Activated CD4-positive, alpha-beta T cell treated with anti-CD3 and anti-CD28 coated beads, Interleukin-10, Interleukin-2, amounts not matched to agents 100 ng/mL and 50 ng/mL, durations not matched to agents 16 hours and 8 hours (primary cell): Measurements from ENCODE around the gene TSPYL6.

Experiments
- DNase-seq: peaks from one replicate; pipeline ENCODE4 v3.0.0-alpha.2; 2020

Gene TSPYL6

DNA sequence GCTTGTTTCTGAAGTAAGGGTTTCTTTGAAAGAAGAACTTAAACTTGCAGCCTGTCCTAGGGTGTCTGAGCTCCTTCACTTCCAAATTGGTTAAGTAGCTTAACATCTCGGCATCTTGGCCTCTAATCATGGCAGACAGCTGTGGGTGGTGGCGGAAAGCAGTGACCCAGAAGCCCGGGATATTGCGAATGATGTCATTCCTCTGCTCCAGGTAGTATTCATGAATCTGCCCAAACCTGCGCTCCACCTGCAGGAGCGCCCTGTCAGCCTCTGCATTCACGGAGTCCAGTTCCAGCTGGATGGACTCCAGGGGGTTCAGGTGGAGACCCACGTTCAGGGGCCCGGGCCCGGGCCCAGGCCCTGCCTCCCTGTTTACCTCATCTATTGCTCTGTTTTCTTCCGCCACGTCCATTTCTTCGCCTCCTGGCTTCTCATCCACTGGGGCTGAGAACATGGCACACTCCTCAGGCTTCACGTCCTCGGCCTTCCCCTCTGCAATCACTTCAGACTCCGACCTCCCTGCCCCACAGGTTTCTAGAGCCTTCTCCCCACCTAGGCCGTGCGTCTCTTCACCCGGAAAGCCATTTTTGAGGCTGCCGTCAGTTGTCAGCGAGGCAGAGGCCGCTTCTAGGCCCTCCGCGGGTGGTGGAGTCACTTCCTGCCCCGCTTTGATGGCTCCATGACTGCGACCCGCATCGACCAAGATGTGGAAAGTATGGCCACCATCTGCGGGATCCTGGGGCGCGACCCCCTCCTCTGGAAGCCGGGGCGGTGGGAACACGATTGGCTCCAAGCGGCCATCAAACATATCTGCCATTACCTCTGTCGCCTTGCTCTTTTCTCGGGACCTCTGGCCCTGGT is 569 bp downstream of the TSPYL6 start:
- DNase-seq: no peak

DNA sequence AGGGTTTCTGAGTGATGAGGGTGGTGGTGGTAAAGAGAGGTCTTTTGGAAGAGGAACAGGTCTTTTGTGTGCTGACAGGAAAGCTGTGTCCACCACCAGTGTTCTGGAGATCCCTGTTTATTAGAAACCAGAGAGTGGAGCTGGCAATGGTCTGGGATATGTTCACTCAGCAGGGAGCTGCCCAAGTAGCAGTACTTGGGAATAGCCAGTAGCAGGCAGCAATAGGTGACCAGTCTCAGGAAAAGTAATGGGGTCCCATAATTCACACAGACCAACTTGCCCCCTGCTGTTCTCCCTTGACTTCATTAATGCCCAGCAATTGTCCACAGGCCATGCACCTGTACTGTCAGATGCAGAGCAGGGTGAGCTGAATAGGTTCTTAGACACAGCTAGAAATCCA is 1.8 kb downstream of the TSPYL6 start:
- no peak for DNase-seq

DNA sequence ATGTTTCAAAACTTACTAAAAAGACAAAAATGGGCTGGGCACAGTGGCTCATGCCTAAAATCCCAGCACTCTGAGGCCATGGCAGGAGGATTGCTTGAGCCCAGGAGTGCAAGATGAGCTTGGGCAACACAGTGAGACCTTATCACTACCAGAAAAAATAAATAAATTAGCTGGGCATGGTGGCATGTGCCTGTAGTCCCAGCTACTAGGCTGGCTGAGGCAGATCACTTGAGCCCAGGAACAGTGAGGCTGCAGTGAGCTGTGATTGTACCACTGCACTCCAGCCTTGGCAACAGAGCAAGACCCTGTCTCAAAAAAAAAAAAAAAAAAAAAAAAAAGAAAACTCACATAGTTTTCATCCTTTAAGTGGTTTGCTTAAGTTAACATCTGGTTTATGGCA is 6.4 kb downstream of the TSPYL6 start:
- DNase-seq: no peak

DNA sequence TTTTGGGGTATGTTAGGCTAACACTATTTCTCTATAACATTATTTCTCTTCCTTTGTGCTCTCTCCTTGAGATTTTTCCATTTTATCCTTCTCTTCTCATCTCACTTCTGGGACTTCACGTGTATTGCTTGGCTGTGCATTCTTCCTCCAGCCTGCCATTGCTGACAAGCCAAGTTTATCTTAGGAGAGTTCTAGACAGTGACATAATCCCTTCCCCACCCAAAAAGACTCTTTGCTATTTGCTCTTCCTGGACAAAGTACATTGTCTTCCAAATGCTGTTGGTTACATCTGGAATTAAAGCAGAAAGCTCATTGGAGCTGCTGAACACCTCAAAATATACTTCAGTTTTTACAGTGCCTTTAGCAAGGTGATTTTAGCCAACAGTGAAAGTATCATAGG is 8.9 kb downstream of the TSPYL6 start:
- no peak for DNase-seq

DNA sequence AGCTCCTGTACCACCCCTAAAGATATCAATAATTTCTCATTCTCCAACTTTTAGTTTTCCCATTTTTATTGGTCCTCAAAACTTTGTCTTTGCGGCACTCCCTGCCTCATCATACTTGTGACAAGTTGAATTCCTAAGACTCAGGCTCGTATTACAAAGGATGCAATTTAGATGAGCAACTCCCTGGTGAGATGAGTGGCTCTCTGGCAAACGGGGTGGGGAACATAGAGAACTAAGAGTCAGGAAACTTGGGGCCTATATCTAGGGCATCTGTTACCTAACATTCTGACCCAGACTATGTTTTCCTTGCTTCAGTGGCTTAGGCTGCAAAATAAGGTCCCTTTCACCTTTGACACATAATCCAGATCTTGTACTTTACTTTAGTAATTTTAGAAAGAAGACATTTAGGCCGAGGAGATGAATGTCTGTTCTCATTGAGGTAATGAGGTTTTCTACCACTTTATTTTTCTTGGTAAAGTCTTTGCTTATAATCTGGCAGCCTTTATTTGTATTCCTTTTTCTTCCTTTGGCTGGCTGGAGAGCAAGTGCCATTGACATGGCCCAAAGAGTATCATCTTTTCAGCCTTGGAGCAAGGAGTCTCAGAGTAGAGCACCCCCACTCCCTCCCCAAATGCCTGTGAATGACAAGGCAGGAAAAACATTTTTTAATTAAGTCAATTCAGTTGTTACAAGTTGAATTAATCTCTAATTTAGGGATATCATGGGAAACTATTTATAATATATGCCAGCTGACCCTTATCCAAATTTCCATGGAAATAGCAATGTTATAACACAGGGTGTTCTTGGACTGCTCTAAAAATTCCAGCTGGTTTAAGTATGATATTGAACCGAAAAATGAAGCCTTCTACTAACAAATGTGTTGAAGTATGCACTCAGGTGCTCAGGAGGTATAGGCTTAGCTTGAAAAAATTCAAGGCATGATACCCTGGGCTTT is 15.2 kb downstream of the TSPYL6 start:
- DNase-seq: no peak

DNA sequence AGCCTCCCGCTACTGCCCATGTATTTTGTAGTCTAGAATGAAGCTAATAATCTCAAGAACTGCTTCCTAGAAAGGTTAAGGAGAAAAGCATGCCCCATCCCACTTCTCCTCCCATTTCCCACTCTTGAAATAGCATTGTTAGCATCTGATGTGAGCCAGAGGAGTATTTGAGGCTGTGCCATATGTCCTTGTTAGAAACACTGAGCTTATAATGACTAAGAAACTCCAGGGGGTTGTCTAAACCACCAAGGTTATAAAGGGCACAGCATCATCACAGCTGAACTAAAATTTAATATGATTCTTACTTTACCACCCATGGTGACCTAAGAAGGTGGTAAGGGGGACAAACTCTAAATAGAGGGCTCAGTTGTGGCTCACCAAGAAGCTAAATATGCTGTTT is 16.6 kb downstream of the TSPYL6 start:
- no peak for DNase-seq

DNA sequence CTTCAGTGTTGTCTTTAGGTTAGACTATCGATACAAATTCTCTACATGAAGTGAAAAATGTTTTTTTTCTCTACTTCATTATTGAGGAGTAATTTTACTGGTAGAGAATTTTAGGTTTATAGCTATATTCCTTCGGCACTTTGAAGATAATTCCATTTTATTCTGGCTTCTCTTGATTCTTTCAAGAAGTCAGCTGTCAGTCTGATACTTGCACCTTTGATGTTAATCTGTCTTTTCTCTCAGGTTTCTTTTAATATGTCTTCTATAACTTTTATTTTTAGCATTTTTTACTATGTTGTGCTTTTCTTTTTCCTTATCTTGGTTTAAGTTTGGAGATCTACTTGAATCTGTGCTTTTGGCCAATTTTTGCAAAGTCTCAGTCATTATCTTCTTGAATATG is 18.6 kb downstream of the TSPYL6 start:
- DNase-seq: no peak

DNA sequence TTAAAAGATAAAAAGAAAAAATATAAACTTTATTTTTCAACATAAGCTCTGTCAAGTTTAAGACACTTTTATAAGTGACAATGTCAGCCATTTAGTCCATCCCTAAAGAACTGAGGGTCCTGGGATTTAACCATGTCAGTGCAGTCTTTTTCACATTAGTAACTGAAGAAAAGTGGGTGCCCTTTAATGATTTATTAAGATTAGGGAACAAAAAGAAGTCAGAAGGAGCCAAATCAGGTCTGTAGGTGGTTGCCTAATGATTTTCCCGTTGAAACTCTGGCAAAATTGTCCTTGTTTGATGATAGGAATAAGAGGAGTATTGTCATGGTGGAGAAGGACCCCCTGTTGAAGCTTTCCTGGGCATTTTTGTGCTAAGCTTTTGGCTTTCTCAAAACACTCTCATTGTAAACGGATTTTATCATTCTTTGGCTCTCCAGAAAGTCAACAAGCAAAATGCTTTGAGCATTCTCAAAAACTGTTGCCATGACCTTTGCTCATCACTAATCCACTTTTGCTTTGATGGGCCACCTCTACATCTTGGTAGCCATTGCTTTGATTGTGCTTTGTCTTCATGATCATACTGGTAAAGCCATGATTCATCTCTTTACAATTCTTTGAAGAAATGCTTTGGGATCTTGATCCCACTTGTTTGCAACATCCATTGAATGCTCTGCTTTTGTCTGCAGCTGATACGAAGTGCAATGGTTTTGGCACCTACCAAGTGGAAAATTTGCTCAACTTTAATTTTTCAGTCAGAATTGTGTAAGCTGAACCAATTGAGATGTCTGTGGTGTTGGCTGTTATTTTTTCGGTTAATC is 22.0 kb downstream of the TSPYL6 start:
- DNase-seq: no peak

DNA sequence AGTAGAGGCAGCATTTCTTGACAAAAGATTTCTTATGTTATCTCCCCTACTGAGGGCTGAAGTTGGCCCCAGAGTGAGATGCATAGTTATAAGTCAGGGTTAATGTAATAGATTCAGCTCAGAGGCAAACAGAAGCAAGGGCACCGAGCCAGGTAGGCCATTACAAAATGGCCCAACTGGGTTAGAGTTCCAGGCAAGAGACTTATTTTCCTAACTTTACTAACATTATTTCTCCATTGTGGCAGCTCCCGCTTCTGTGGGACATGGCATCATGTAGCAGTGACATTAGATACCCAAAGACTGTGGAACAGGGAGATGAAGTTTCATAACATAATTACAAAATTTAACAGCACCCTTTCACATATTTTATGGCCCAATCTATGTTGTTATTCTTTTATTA is 27.1 kb downstream of the TSPYL6 start:
- DNase-seq: no peak

DNA sequence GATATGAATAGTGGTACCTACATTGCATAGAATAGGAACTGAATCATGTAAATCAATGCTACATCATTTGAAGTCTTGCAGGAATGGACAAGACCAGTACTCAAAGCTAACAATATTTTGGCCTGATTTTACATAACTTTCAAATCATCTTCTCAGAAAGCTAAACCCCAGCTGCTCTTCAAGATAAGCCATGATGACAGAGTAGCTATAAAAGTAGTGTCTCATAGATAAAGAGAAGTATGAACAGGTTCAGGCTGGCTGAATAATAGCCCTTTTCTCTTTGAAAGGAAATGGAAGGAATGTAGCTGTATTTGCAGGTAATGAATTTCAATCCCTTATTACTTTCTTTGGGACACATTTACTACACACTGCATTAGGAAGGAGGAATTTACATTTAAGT is 28.2 kb downstream of the TSPYL6 start:
- no peak for DNase-seq

DNA sequence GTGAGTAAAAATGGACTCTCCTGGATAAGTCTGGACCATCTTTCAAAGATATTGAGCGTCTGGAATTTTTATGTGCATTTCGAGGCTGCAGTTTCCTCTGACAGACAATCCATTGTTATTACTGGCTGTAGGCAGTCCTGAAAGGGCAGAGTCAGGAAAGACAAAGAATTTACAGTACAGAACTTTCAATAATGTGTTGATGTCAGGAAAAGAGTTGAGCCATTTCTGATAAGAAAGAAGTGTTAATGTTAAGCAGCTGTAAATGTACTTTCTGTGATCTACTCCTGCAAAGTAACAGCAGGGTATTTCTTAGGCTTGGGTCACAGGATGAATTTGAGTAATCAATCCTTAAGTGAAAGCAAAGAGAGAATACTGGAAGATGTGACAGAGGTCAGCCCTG is 29.8 kb downstream of the TSPYL6 start:
- DNase-seq: no peak

DNA sequence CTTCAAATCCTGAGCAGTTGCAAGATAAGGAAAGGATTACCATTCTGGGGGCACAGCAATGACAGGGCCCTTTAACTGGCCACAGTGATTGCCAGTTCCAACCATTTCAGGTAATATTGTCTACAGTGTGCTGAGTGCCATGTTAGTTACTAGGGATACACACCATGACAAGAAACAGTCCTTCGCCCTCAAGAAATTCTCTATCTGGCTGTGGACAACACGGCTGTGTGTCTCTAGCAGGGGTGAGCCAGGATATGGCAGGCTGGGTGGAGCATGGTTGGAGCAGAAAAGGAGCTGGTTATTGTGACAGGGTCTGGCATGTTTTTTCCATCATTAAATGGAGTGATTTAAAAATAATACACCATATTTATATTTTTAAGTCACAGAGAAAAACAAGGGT is 31.0 kb downstream of the TSPYL6 start:
- DNase-seq: no peak

DNA sequence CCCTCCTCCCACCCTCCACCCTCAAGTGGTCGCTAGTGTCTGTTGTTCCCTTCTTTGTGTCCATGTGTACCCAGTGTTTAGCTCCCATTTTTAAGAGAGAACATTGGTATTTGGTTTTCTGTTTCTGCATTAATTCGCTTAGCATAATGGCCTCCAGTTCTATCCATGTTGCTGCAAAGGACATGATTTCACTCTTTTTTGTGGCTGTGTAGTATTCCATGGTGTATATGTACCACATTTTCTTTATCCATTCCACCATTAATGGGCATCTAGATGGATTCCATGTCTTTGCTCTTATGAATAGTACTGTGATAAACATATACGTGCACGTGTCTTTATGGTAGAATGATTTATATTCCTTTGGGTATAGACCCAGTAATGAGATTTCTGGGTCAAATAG is 42.9 kb downstream of the TSPYL6 start:
- no peak for DNase-seq

DNA sequence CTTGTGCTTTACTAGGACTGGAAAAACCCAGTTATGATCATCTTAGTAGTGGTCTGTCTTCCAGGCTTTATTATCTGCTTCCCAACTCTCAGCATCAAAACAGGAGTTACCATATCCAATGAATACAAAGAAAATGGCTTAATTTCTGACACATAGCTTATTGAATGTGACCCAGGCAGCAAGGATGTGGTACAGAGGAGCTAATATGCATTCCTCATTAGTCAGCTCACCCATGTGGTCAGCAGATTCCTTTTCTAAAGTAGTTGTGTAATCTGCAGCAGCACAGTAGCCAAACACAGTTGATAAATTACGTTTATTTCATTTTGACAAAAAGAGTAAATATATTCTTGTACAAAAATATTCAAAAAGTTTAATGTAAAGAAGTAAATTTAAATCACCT is 43.6 kb downstream of the TSPYL6 start:
- DNase-seq: no peak

DNA sequence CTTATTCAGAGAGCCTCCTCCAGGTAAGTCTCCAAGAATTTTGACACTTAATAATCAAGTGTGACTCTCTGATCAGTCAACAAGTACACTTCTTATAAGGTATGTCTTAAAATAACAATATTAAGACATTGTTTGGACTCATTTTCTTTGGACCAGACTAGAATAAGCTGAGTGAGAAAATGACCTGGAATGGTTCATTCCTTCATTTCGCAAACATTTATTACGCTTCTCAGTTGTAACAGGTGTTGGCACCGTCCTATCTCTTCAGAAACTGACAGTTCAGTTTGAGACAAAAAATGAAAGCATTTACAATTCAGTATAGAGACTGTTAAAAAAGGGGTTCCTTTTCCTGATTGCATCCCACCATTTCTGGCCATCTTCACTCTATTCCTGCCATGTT is 46.6 kb downstream of the TSPYL6 start:
- DNase-seq: no peak

DNA sequence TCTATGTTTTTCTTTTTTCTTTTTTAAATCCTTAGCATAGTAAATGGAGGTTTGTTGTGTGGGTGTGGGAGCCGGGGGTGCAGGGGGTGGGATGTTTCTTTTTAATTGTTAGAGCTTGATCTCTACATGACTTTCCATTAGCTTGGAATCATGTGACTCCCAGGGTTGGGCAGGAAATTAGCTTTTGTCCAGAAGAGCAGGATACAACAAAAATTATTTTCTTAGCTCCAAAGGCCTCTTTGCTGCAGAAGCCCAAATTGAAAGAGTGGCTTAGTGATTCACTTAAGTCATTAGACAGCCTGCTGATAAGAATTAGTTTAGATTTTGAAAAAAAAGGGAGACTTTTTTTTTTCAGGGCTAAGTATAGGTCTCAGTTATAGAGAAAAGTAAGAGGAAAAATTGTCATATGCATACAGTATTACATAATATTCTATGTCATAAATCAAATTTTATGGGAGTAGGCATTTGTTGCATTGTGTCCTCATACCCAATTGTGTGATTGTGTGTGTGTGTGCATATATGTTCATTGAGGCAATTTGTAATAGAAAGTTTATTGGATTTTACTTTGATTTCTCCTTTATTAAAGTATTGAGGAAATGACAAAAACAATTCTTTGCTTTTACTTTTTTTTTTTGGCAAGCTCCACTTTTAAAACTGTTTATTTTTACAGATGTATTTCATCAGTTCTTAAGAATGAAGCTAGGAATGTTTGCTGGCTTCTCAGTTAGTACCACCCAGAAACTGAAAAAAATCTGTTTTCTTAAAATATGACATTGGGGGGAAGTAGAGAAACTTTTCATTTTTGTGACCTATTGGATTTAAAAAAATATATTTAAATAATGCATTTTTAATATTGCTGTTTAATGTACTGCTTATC is 47.4 kb downstream of the TSPYL6 start:
- DNase-seq: no peak

DNA sequence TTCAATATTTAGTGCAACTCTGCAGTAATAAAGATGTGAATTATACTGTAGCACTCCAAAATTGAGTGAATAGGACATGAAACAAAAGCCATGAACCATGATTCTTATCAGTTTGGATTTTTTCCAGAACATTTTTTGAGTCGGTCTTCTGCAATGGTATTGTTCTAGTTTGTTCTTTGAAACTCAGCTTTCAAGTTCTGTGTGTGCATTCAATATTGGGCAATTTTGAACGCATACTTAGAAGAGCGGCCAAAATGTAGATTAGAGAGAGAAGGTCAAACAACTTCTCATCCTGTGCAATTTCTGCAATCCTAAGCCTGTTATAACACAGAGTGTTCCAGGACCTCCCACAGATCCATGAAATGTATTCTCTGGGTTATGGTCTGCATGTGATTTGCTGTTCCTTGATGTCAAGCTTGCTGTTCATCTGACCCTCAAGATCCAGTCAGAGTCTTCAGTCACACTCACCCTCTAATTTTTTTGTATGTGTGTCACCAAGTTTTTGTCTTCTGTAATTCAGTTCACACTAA is 48.3 kb downstream of the TSPYL6 start:
- no peak for DNase-seq

DNA sequence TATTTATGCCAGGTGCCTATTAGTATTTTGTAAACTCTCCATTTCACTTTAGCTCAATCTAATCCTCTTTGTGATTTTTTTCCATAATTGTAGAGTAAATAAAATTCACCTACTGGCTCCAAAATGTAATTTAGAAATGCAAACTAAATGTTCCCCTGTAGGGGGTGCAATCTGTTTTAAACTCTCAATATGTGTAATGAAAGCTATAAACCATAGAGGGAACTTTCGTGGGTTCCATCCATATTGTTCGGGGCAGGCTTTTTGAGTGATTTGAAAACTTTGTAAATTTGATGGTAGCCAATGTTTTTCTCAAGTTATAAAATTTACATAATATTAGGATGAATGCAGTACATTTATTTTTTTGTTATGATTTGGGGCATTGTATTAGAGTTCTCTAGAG is 49.4 kb downstream of the TSPYL6 start:
- peak; percentile 5 for DNase-seq

DNA sequence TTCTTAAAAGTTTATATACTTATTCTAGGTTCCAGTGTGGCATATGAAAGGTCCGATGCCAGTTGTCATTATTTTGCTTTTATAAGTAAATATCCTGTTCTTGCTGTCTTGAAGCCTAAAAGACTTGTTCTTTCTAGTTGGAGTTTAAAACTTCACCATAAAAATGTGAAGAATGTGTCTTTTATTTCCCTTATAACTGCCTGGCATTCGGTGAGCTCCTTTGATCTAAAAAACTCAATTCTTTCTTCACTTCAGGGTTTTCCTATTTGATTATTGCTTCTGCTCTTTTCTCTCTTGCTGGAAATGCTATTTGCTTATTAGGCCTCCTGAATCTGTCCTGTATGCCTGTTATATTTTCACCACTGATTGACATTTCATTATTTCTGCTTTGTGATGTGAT is 51.6 kb downstream of the TSPYL6 start:
- DNase-seq: no peak
